ENCODE measurements around the gene FCSK.

DNA sequence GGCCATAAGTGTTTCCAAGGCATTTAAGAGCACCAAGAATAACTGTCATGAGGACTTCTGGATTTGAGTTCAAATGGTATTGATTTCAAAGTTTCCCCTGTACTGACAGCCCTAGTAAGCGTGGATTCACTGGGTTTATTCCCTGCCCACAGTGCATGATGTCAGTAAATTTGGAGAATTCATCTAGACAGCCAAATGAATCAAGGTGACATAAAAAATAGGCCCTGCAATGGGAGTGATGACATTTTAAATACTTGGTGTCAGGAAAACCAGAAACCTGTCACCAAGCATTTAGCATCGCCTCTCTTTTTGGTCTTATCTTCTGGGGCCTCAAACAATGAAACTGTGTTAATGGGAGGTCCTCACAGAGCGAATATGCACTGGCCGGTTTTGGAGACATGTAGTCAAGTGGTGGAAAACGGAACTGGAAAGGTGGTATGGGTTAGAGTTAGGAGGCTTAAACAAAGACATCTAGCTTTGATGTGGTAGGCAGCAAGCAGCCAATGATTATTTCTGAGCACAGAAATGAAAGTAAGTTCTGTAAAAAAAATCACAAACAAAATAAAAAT, 39.9 kb downstream of the FCSK start:
- TF ChIP-seq, protein P1, sequence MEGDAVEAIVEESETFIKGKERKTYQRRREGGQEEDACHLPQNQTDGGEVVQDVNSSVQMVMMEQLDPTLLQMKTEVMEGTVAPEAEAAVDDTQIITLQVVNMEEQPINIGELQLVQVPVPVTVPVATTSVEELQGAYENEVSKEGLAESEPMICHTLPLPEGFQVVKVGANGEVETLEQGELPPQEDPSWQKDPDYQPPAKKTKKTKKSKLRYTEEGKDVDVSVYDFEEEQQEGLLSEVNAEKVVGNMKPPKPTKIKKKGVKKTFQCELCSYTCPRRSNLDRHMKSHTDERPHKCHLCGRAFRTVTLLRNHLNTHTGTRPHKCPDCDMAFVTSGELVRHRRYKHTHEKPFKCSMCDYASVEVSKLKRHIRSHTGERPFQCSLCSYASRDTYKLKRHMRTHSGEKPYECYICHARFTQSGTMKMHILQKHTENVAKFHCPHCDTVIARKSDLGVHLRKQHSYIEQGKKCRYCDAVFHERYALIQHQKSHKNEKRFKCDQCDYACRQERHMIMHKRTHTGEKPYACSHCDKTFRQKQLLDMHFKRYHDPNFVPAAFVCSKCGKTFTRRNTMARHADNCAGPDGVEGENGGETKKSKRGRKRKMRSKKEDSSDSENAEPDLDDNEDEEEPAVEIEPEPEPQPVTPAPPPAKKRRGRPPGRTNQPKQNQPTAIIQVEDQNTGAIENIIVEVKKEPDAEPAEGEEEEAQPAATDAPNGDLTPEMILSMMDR (IDR thresholded peaks at IDR 0.05): no peak
- TF ChIP-seq POLR2A (IDR thresholded peaks at IDR 0.05): no peak
